ENCODE results near the gene RELN.

RELN gene

GRCh38 chr7:104012835-104013234, 23.4 kb upstream of the RELN start:
- no peak overlapping the region for H3K4me2 ChIP-seq (ENCODE audit: low read length)
- H2BK15ac ChIP-seq (replicated peaks; ENCODE audit: low read depth): no peak overlapping the region
- H3K23ac ChIP-seq (ENCODE audit: low read length): no peak overlapping the region
- H4K8ac ChIP-seq (ENCODE audit: low read depth, low read length): no peak overlapping the region
- H3K36me3 ChIP-seq (ENCODE audit: control insufficient read depth, insufficient read depth, low read length): no peaks in the 10 kb centered on the region
- H4K5ac ChIP-seq (ENCODE audit: low read length): no peak overlapping the region
- H2BK5ac ChIP-seq (ENCODE audit: low read length): no peak overlapping the region
- no CpG with 5 or more reads among the region's 1 CpG for WGBS (ENCODE audit: extremely low coverage, insufficient coverage, low lambda C conversion rate)
- DNase-seq: no peak
- no peak overlapping the region for H2BK120ac ChIP-seq (ENCODE audit: low read depth, low read length)
- no peak overlapping the region for H2AK5ac ChIP-seq (ENCODE audit: low read length)
- no peak overlapping the region for H3K18ac ChIP-seq (ENCODE audit: low read length)
- no peaks in the 10 kb centered on the region for H3K79me1 ChIP-seq (ENCODE audit: low read length)
- no peak overlapping the region for H3K4ac ChIP-seq (ENCODE audit: low read depth, low read length)
- H3K56ac ChIP-seq (ENCODE audit: low read length): no peak overlapping the region
- no peak overlapping the region for H3K27ac ChIP-seq (ENCODE audit: low read depth, low read length)
- no peak overlapping the region for H3K4me3 ChIP-seq (ENCODE audit: low read length)
- no peaks in the 10 kb centered on the region for H3K27me3 ChIP-seq (ENCODE audit: insufficient read depth, low read length, poor library complexity)
- no peaks in the 10 kb centered on the region for H3K79me2 ChIP-seq (ENCODE audit: control insufficient read depth, insufficient read depth, low read length)
- no peaks in the 10 kb centered on the region for H3K4me1 ChIP-seq (ENCODE audit: control insufficient read depth, low read depth, low read length)
- H3K9ac ChIP-seq (ENCODE audit: low read length): no peak overlapping the region

GRCh38 chr7:104011829-104012228, 22.4 kb upstream of the RELN start:
- no peaks in the 10 kb centered on the region for H3K79me1 ChIP-seq (ENCODE audit: low read length)
- H3K4ac ChIP-seq (ENCODE audit: low read depth, low read length): no peak overlapping the region
- no CpG with 5 or more reads among the region's 2 CpGs for WGBS (ENCODE audit: extremely low coverage, insufficient coverage, low lambda C conversion rate)
- no peak overlapping the region for H3K56ac ChIP-seq (ENCODE audit: low read length)
- H3K4me1 ChIP-seq (ENCODE audit: control insufficient read depth, low read depth, low read length): no peaks in the 10 kb centered on the region
- no peak overlapping the region for H2BK5ac ChIP-seq (ENCODE audit: low read length)
- no peak overlapping the region for H4K5ac ChIP-seq (ENCODE audit: low read length)
- no peak overlapping the region for H4K8ac ChIP-seq (ENCODE audit: low read depth, low read length)
- no peak overlapping the region for H2AK5ac ChIP-seq (ENCODE audit: low read length)
- no peak overlapping the region for H3K23ac ChIP-seq (ENCODE audit: low read length)
- H3K36me3 ChIP-seq (ENCODE audit: control insufficient read depth, insufficient read depth, low read length): no peaks in the 10 kb centered on the region
- no peak overlapping the region for H3K9ac ChIP-seq (ENCODE audit: low read length)
- H3K4me2 ChIP-seq (ENCODE audit: low read length): no peak overlapping the region
- DNase-seq: no peak
- H3K27me3 ChIP-seq (ENCODE audit: insufficient read depth, low read length, poor library complexity): no peaks in the 10 kb centered on the region
- no peak overlapping the region for H2BK120ac ChIP-seq (ENCODE audit: low read depth, low read length)
- H3K79me2 ChIP-seq (ENCODE audit: control insufficient read depth, insufficient read depth, low read length): no peaks in the 10 kb centered on the region
- H2BK15ac ChIP-seq (replicated peaks; ENCODE audit: low read depth): no peak overlapping the region
- H3K27ac ChIP-seq (ENCODE audit: low read depth, low read length): no peak overlapping the region
- H3K18ac ChIP-seq (ENCODE audit: low read length): no peak overlapping the region
- no peak overlapping the region for H3K4me3 ChIP-seq (ENCODE audit: low read length)

DNA sequence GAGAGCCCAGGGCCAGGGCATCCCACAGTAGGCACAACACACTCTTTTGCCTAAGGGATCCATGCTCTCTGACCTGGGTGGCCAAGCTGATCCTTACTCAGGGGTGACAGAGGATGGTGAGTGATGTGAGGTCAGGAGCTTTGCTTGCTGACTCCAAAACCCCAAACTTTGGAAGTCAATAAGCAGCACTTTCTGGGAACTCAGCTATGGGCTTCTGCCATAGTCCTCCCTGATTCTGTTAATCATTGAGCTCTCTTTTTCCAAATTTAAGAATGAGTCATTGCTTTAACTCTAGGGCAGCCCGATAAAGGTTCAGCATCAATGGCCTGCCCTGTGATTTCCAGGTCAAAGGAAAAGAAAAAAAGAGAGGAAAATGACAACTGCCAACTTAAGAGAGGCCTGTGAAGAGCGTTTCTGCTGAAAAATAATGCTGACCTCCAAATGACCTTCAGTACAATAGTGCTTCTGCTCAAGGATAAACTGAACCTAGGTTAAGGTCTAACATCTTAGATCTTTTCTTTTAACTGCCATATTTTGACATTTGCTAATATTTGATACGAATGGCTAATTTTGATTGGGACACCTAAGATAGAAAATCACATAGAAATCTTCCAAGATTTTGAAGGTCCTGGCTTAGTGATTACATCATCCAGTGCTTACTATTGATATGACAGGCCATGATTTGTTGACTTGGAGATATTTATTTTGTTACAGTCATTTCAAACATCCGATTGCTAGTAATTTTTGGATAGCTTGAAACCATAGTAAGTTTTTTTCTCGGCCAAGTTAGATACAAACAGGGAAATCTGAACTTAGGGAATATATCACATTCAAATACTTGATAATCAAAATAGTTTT, 20.8 kb upstream of the RELN start:
- H3K56ac ChIP-seq (ENCODE audit: low read length): no peak overlapping the region
- no CpG with 5 or more reads among the region's 5 CpGs for WGBS (ENCODE audit: extremely low coverage, insufficient coverage, low lambda C conversion rate)
- no peaks in the 10 kb centered on the region for H3K79me1 ChIP-seq (ENCODE audit: low read length)
- no peak overlapping the region for H2BK120ac ChIP-seq (ENCODE audit: low read depth, low read length)
- no peak overlapping the region for H3K9ac ChIP-seq (ENCODE audit: low read length)
- no peak overlapping the region for H2BK5ac ChIP-seq (ENCODE audit: low read length)
- H2AK5ac ChIP-seq (ENCODE audit: low read length): no peak overlapping the region
- H3K4ac ChIP-seq (ENCODE audit: low read depth, low read length): no peak overlapping the region
- H3K4me3 ChIP-seq (ENCODE audit: low read length): no peak overlapping the region
- no peak overlapping the region for H3K4me2 ChIP-seq (ENCODE audit: low read length)
- DNase-seq: no peak
- no peaks in the 10 kb centered on the region for H3K4me1 ChIP-seq (ENCODE audit: control insufficient read depth, low read depth, low read length)
- no peak overlapping the region for H4K5ac ChIP-seq (ENCODE audit: low read length)
- no peak overlapping the region for H3K23ac ChIP-seq (ENCODE audit: low read length)
- H2BK15ac ChIP-seq (replicated peaks; ENCODE audit: low read depth): no peak overlapping the region
- no peak overlapping the region for H4K8ac ChIP-seq (ENCODE audit: low read depth, low read length)
- no peak overlapping the region for H3K27ac ChIP-seq (ENCODE audit: low read depth, low read length)
- H3K79me2 ChIP-seq (ENCODE audit: control insufficient read depth, insufficient read depth, low read length): no peaks in the 10 kb centered on the region
- H3K36me3 ChIP-seq (ENCODE audit: control insufficient read depth, insufficient read depth, low read length): no peaks in the 10 kb centered on the region
- no peaks in the 10 kb centered on the region for H3K27me3 ChIP-seq (ENCODE audit: insufficient read depth, low read length, poor library complexity)
- no peak overlapping the region for H3K18ac ChIP-seq (ENCODE audit: low read length)

GRCh38 chr7:104008107-104008506, 18.6 kb upstream of the RELN start:
- Histone ChIP-seq H2BK5ac (ENCODE audit: low read length) (no peak overlapping the region), H3K4me1 (ENCODE audit: control insufficient read depth, low read depth, low read length) (no peaks in the 10 kb centered on the region), H4K8ac (ENCODE audit: low read depth, low read length) (no peak overlapping the region)

GRCh38 chr7:104007614-104008013, 18.2 kb upstream of the RELN start:
- Histone ChIP-seq H4K8ac (ENCODE audit: low read depth, low read length) (no peak overlapping the region), H3K27ac (ENCODE audit: low read depth, low read length) (no peak overlapping the region), H3K4me3 (ENCODE audit: low read length) (no peak overlapping the region), H3K27me3 (ENCODE audit: insufficient read depth, low read length, poor library complexity) (no peaks in the 10 kb centered on the region), H3K4me2 (ENCODE audit: low read length) (no peak overlapping the region), H3K79me1 (ENCODE audit: low read length) (no peaks in the 10 kb centered on the region), H4K5ac (ENCODE audit: low read length) (no peak overlapping the region), H3K4me1 (ENCODE audit: control insufficient read depth, low read depth, low read length) (no peaks in the 10 kb centered on the region), H2BK15ac (replicated peaks; ENCODE audit: low read depth) (no peak overlapping the region), H3K23ac (ENCODE audit: low read length) (no peak overlapping the region), H3K56ac (ENCODE audit: low read length) (no peak overlapping the region), H3K9ac (ENCODE audit: low read length) (no peak overlapping the region), H3K36me3 (ENCODE audit: control insufficient read depth, insufficient read depth, low read length) (no peaks in the 10 kb centered on the region), H3K18ac (ENCODE audit: low read length) (no peak overlapping the region), H2AK5ac (ENCODE audit: low read length) (no peak overlapping the region), H3K4ac (ENCODE audit: low read depth, low read length) (no peak overlapping the region), H2BK5ac (ENCODE audit: low read length) (no peak overlapping the region), H2BK120ac (ENCODE audit: low read depth, low read length) (no peak overlapping the region), H3K79me2 (ENCODE audit: control insufficient read depth, insufficient read depth, low read length) (no peaks in the 10 kb centered on the region)
- WGBS (ENCODE audit: extremely low coverage, insufficient coverage, low lambda C conversion rate): no CpG with 5 or more reads among the region's 3 CpGs
- no peak for DNase-seq

More at GRCh38 chr7:104008107-104008506, 18.6 kb upstream of the RELN start:
- Histone ChIP-seq H4K5ac (ENCODE audit: low read length) (no peak overlapping the region), H3K4ac (ENCODE audit: low read depth, low read length) (no peak overlapping the region), H3K23ac (ENCODE audit: low read length) (no peak overlapping the region), H3K36me3 (ENCODE audit: control insufficient read depth, insufficient read depth, low read length) (no peaks in the 10 kb centered on the region), H2AK5ac (ENCODE audit: low read length) (no peak overlapping the region), H3K9ac (ENCODE audit: low read length) (no peak overlapping the region), H3K79me2 (ENCODE audit: control insufficient read depth, insufficient read depth, low read length) (no peaks in the 10 kb centered on the region), H3K27ac (ENCODE audit: low read depth, low read length) (no peak overlapping the region), H3K4me3 (ENCODE audit: low read length) (no peak overlapping the region), H3K79me1 (ENCODE audit: low read length) (no peaks in the 10 kb centered on the region), H2BK15ac (replicated peaks; ENCODE audit: low read depth) (no peak overlapping the region), H3K27me3 (ENCODE audit: insufficient read depth, low read length, poor library complexity) (no peaks in the 10 kb centered on the region), H3K56ac (ENCODE audit: low read length) (no peak overlapping the region), H3K18ac (ENCODE audit: low read length) (no peak overlapping the region), H3K4me2 (ENCODE audit: low read length) (no peak overlapping the region), H2BK120ac (ENCODE audit: low read depth, low read length) (no peak overlapping the region)
- DNase-seq: no peak
- WGBS (ENCODE audit: extremely low coverage, insufficient coverage, low lambda C conversion rate): no CpG with 5 or more reads among the region's 4 CpGs

DNA sequence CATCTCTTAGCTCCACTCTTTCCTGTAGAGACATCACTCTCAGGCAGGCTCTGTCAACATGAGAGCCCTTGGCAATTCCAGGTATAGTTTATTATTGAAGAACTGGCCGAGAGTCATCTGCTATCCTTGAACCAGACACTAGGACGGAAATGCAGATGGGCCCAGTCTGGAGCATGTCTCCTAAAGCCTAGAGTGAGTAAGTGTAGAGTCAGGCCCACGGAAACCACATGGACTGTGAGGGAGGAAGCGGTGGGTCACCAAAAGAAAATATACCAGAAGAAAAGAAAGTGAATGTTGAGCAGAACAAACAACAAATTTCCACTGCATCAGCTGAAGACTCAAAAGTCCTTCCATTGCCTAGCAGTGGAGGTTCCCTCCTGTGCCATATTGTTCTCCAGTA, 15.7 kb upstream of the RELN start:
- Histone ChIP-seq H3K4me2 (ENCODE audit: low read length) (no peak overlapping the region), H3K27ac (ENCODE audit: low read depth, low read length) (no peak overlapping the region), H3K23ac (ENCODE audit: low read length) (no peak overlapping the region)

More for the DNA sequence above, 15.7 kb upstream of the RELN start:
- Histone ChIP-seq H2BK5ac (ENCODE audit: low read length) (no peak overlapping the region), H3K36me3 (ENCODE audit: control insufficient read depth, insufficient read depth, low read length) (no peaks in the 10 kb centered on the region), H3K4me1 (ENCODE audit: control insufficient read depth, low read depth, low read length) (no peaks in the 10 kb centered on the region), H2BK120ac (ENCODE audit: low read depth, low read length) (no peak overlapping the region), H3K18ac (ENCODE audit: low read length) (no peak overlapping the region), H3K27me3 (ENCODE audit: insufficient read depth, low read length, poor library complexity) (no peaks in the 10 kb centered on the region), H2AK5ac (ENCODE audit: low read length) (no peak overlapping the region), H3K4ac (ENCODE audit: low read depth, low read length) (no peak overlapping the region), H4K8ac (ENCODE audit: low read depth, low read length) (no peak overlapping the region), H4K5ac (ENCODE audit: low read length) (no peak overlapping the region), H3K79me2 (ENCODE audit: control insufficient read depth, insufficient read depth, low read length) (no peaks in the 10 kb centered on the region), H3K4me3 (ENCODE audit: low read length) (no peak overlapping the region), H3K56ac (ENCODE audit: low read length) (no peak overlapping the region), H2BK15ac (replicated peaks; ENCODE audit: low read depth) (no peak overlapping the region), H3K79me1 (ENCODE audit: low read length) (no peaks in the 10 kb centered on the region), H3K9ac (ENCODE audit: low read length) (no peak overlapping the region)
- DNase-seq: no peak
- no CpG with 5 or more reads among the region's 4 CpGs for WGBS (ENCODE audit: extremely low coverage, insufficient coverage, low lambda C conversion rate)
